GM21515 (cell line): ENCODE data around the gene NUP210.
A peak's percentile ranks its signal among the peaks of the same experiment; 100 is the strongest.
"Not testable (repeated sequence)": the region's sequence is repeated elsewhere in the genome, so short reads cannot be mapped to it uniquely, and the experiment has no call there.

Source experiments
- ATAC-seq: cut with Tn5 transposase; IDR thresholded peaks from one replicate; pipeline ENCODE4 v1.9.1; 2021; ENCODE audit not compliant: unreplicated experiment

The NUP210 gene

DNA sequence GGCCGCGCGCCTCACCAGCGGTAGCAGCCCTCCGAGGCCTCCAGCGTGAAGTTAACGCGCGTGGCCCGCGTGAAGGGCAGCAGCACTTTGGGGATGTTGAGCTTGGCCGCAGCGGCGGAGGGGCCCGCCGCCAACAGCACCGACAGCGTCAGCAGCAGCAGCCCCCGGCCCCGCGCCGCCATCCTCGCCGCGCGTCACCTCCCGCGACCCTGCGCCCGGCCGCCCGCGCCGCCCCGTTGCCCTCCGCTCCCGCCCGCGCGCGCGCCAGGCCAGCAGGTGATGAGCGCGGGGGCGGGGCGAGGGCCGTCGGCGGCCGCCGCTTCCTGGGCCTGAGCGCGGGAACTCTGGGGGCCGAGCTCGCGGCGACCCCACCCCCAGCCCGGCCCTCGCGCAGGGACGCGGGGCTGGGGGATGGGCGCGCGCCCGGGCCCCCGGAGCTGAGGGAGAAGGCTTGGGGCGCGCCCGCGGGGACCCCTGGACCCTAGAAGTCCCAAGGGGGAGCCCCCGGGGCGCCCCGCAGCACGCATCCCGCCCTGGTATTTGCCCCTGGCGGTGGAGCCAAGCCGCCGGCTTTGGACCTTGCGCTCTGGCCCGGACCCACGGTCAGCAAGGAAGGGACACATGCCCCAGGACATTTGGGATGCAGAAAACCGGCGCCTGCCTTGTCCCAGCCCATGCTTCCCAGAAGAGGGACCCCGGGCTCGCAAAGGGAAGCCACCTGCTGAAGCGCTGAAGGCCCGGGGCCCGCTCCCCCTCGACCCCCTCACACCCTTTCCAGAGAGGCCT is at the start of gene NUP210:
Gene NUP210 (minus strand): TSS at position 278 of the 786 bp plus-strand sequence. CDS start 96 bp downstream, at position 182.
- ATAC-seq, result peak; percentile 49

DNA sequence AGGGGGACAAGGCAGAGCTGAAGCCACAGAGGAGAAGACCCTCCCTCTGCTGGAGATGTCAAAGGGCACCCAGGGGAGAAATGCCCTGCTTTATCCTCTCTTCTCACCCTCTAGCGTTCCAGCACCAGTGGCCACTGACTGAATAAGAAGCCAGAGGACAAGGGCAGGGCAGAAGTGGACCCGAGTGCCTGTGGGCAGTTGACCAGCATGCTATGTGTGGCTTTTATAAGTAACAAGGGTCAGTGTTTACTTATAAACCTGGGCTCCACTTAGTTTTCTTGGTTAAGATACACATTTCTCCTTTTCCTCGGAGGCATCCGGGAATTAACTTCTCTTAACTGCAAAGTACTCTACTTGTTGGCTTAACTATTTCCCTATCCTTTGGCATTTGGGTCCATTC is 46.7 kb upstream of the NUP210 start:
- no peak for ATAC-seq

DNA sequence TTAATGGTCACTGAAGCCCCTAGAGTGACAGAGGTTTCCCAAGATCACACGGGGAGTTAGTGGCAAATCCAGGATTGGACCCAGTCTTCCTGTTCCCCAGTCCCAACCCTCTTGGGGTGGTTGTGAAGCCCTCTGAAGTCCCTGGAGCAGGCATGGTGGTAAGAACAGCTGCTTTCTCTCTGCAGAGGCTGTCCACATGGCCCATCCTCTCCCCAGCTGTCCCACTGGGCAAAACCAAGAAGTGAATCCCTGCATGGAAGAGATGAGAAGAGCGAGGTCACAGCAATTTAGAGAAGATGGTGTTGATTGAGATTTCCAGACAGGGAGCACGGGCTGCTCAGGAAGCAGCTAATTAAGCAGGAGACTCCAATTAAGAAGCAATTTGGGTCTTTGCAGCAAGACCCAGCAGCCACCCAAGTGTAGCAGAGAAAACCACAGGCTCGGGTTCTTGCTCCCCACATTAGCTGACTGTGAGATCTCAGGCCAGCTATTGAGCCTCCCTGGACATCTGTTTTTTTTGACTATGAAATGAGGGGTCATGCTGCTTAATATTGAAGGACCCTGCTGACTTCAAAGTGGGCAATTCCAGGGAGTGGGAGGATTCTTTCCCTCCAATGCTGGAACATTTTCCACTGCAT is 45.2 kb upstream of the NUP210 start:
- ATAC-seq, result no peak

DNA sequence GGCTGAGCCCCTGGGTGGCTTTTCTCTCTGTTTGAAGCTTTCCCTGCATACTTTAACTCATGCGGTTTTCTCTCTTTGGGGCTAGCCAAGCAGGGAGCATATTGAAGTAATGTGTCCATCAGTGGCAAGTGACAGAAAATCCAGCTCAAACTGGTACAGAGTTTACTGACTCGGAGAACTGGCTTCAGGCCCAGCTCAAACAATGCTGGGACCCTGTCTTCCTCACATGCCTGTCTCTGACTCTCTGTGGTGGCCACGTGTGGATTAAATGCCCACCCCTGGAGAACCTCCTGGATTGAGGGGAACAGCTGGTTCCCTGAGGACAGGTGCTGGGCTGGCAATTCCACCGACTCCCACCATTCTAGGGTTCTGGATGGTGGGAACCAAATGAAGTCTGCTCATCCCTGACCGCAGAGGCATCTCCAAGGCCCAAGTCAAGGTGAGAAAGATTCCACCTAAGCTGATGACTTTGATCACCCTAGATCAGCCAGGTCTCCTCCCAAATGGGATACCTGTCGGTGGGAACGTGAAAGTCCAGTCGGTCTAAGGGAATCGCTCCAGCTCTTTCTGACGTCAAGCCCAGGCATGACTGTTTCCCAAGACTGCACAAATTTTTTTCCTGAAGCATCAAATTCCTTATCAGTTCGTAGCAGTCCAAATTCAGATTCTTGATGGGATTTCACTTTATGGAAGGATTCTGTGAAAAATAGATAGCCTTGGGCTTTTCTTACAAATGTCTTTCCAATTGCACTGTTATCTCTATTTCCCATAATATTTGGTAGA is 43.7 kb upstream of the NUP210 start:
- no peak for ATAC-seq

DNA sequence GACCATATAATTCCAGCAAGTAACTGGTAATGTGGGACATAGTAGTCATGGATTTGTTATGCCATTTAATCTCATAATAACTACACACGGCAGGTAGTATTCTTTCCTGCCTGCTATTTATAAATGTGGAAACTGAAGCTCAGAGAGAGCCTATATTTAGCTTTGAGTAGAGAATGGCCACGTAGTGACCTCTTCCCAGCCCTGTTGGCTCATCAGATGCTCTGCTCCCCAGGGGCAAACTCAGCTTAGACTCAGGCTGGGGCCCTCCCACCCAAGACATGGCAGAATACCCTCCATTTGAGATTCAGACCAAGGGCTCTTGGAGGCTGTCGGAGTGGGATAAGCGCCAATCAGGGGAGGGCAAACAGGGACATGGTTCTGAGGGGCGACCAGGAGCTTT is 42.7 kb upstream of the NUP210 start:
- ATAC-seq, result no peak

DNA sequence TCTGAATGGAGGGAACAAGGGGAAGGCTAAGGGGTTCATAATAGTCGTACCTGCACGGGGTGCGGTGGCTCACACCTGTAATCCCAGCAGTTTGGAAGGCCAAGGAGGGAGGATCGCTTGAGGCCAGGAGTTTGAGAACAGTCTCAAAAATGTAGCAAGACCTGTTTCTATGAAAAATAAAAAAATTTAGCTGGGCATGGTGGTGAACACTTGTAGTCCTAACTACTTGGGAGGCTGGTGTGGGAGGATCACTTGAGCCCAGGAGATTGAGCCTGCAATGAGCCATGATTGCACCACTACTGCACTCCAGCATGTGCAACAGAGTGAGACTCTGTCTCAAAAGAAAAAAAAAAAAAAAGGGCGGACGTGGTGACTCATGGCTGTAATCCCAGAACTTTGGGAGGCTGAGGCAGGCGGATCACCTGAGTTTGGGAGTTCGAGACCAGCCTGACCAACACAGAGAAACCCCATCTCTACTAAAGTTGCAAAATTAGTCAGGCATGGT is 42.1 kb upstream of the NUP210 start:
- ATAC-seq, result no peak

DNA sequence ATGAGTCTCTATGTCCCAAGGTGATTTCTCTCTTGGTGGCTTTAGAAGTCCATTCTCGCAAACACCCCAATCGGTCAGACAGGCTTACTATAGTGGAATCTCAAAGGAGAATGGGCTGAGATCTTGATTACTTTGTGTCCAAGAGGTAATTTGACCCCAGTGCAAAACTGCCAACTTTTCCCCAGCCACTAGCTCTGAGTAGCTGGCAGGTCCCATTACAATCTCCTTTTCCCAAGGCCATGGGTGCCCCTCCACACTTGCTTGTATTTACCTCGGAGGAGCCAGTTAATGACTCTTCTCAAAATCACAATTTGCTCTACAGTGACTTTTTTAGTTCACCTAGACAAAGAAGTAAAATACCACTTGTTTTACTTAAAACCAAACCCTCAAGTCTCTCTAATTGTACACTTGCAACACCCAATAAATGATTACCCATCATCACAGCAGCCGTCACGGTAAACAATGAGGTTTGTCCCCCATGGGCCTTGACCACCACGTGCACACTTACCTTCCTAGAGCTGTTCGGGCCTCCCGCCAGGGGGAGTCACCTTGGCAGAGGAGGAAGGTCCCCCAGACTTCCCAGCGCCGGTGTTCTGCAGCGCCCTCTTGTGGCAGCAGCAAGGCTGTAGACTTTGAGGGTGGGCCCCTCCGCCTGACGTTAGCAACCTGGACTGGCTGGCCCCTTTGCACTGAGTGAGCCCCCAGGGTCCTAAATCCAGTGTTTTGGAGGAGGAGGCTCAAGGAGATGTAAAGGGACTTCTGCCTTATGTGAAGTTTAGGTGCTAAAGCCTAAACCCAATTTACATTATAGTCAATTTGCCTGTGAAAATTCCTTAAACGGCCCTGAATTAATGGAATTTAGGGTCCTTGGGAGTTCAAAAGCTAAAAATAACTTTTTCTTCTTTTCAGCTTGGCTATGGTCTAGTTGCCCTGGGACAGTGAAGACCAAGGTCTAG is 41.3 kb upstream of the NUP210 start:
- no peak for ATAC-seq

DNA sequence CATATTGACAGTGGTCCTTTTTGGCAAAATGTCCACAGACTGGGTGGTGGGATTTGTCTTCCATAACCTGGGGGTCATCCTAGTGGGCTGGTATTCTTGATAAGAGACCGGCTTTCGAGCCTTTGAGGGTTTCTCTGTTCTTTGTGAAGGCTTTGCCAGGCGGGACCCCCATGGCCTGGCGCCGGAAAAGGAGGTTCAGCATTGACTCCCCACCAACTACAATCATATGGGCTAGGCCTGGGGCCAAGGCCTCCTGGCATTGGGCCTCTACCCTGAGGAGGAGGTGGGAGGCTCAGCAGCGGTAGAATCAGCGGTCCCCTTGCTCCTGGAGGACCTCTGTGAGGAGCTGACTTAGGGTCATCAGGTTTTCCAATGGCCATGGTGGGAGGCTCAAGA is 40.2 kb upstream of the NUP210 start:
- no peak for ATAC-seq

DNA sequence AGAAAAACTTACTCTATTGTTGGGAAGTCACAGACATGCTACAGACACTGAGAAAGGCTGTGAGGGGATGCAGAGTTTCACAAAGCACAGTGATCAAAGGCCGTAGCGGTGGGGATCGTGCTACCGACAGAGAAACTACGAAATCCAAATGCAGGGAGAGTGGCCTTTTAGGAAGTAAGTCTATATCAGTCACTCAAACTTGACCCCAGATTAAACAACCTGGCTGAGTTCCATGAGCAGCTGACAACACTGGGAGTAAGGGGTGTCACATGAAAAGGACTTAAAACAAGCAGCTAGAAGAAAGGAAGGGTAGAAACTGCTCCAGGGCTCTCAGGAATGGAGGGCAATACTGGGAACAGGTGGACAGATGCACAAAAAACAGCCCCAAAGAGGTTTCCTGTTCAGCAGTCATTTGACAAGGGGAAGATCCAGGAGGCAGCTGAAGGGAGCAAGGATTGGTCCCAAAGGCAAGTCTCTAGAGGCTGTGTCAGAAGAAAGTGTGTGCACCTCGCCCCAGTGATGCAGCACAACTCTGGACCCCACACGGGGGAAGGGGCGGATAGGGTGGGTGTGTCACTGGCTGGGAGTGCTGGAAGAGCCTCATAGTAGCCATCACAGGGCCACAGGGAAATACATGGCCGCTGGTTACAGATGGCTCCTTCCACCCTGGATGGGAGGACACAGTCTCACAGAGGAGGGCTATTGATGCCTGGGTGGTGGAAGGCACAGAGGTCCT is 39.7 kb upstream of the NUP210 start:
- ATAC-seq, result no peak

DNA sequence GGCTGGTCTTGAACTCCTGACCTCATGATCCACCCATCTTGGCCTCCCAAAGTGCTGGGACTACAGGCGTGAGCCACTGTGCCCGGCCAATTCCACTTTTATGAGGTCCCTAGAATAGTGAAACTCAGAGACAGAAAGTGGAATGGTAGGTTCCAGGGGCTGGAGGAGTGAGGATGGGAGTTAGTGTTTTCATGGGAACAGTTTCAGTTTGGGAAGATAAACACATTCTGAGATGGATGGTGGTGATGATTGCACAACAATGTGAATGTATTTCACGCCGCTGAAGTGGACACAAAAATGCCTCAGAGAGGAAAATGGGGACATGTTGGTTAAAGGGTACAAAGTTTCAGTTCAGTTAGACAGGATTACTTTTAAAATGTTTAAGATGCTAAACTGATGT is 37.5 kb upstream of the NUP210 start:
- ATAC-seq, result no peak

DNA sequence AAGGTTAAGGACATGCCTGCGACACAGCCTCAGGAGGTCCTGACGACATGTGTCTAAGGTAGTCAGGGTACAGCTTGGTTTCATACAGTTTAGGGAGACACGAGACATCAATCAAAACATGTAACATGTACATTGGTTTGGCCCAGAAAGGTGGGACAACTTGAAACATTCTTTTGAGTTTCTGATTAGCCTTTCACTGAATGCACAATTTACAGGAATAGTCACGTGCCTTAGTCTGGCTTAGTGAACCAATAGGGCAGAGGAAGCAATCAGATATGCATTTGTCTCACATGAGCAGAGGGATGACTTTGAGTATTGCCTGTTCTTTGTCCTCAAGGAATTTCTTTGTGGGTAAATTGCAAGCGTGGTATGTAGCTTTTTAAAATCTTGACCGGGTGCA is 35.5 kb upstream of the NUP210 start:
- no peak for ATAC-seq

DNA sequence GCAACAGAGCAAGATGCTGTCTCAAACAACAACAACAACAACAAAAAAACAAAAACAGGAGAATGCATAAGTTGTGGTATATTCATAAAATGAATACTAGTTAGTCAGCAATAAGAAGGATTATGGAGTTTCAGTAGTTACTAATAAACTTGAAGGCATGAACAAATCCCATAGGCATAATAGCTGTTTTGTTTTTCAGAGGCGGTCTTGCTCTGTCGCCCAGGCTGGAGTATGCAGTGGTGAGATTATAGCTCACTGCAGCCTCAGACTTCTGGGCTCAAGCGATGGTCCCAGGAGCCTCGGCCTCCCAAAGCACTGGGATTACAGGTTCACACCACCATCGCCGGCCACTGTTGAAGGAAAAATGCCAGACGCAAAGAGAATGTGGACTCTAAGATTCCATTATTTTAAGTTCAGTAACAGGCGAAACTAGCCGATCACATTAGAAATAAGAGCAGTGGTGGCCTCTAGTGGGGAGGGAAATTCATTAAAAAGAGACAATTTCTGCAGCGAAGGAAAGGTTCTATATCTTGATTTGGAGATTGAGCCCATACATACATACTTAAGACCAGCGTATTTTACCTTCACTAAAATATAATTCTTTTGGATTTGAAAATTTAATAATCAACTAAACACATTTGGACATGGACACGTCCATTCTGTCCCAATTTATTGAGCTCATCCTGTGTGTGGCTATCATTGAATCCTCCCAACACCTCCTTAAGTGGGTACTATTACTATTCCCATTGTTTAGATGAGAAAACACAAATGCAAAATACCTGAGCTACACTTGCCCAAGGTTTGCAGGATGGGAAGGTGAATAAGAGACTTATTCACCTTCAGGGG is 32.6 kb upstream of the NUP210 start:
- no peak for ATAC-seq

DNA sequence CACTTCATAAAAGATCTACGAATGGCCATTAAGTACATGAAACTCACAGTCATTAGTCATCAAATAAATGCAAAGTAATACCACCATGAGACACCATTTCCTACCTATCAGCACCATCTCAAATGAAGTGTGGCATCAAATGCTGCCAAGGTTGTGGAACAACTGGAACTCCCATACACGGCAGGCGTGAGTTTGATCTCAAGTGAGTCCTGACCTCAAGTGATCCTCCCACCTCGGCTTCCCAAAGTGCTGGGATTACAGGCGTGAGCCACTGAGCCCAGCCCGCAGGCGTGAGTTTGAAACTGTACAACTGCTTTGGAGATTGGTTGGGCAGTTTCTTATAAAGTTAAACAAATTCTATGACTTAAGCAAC is 31.2 kb upstream of the NUP210 start:
- ATAC-seq, result peak; percentile 7

DNA sequence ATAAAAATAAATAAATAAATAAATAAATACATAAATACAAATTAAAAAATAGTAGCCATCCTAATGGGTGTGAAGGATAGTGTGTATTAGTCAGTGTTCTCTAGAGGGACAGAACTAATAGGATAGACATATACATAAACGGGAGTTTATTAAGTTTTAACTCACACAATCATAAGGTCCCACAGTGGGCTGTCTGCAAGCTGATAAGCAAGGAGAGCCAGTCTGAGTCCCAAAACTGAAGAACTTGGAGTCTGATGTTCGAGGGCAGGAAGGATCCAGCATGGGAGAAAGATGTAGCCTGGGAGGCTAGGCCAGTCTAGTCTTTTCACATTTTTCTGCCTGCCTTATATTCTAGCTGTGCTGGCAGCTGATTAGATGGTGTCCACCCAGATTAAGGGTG is 22.8 kb upstream of the NUP210 start:
- ATAC-seq, result not testable (repeated sequence)

DNA sequence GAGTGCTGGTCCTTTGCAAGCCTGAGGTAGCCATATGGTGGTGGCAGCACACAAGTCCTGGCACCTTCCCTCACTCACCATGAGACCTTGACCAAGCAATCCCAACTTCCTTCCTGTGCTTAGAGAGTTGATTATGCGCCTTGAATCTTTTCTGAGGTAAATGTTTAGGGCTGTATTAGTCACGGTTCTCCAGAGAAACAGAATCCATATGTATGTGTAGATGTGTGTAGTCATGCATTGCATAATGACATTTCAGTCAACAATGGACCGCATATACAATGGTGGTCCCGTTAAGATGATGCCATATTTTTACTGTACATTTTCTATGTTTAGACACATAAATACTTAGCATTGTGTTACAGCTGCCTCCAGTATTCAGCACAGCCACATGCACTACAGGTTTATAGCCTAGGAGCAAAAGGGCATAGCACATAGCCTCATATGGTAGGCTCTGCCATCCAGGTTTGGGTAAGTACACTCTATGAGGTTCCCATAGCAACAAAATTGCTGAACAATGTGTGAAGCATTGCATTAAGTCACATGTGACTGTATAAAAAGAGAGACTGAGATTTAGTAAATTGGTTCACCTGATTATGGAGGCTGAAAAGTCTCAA is 20.2 kb upstream of the NUP210 start:
- ATAC-seq, result no peak

DNA sequence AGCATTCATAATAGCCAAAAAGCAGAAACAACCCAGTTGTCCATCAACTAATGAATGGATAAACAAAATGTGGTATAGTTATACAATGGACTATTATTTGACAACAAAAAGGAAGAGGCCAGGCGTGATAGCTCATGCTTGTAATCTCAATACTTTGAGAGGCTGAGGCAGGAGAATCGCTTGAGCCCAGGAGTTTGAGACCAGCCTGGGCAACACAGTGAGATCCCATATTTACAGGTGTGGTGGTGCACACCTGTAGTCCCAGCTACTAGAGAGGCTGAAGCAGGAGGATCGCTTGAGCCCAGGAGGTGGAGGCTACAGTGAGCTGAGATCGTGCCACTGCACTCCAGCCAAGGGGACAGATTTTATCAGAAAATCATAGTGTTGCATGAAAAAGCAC is 16.1 kb upstream of the NUP210 start:
- not testable (repeated sequence) for ATAC-seq

DNA sequence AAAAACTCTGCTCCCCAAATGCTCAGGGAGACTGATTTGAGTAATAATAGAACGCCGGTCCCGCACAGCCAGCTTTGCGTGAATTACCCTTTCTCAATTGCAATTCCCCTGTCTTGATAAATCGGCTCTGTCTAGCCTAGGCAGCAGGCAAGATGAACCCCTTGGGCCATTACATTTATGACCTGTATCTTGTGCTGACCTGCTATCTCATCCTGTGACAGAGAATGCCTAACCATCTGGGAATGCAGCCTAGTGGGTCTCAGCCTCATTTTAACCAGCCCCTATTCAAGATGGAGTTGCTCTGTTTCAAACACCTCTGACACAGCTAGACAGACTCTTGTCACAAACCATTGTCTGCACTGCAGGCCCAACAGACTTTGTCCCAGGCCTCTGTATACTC is 13.8 kb upstream of the NUP210 start:
- no peak for ATAC-seq

DNA sequence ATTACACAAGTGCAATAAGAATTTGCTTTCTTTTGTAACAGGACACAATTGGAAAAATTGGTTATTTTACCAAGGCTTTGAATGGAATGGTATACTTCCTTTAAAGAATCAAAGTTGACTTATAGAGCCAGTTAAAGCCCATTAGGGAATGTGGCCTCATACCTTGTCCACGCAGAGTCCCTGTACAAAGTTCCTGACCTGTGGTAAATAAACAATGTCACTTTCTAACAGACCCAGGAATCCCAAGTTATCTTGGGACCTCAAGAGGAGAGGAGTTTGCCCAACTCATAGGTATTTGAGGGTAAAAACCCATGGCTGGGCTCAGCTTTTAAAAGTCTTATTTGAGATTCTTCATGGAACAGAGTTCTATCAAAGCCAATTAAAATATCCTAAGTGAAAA is 12.0 kb upstream of the NUP210 start:
- no peak for ATAC-seq
